NCI-H2107 treated with DMSO at 0.1 percent for 48 hours (cell line): Measurements from ENCODE around the gene ASIC4.
A peak's percentile ranks its signal among the peaks of the same experiment; 100 is the strongest.

Experiments used
- DNase-seq: peaks from one replicate; lab custom pipeline; 2025; ENCODE audit not compliant: unreplicated experiment; lab: John Stamatoyannopoulos, UW

Gene ASIC4

GRCh38 chr2:219532378-219532649 lies 18.0 kb downstream of the ASIC4 start:
- DNase-seq = no peak

- peak; percentile 44 for DNase-seq
Measured at GRCh38 chr2:219533930-219534661, 19.8 kb downstream of the ASIC4 start.

GRCh38 chr2:219536425-219536824 lies 22.1 kb downstream of the ASIC4 start:
- no peak for DNase-seq

- DNase-seq = no peak
Measured at GRCh38 chr2:219536967-219537366, 22.7 kb downstream of the ASIC4 start.

- DNase-seq = no peak
Measured at GRCh38 chr2:219537657-219538488, 23.6 kb downstream of the ASIC4 start.

GRCh38 chr2:219538504-219538951 lies 24.2 kb downstream of the ASIC4 start:
- DNase-seq = no peak

- DNase-seq = no peak
Measured at GRCh38 chr2:219538956-219539788, 24.9 kb downstream of the ASIC4 start.

GRCh38 chr2:219539926-219540678 lies 25.8 kb downstream of the ASIC4 start:
- DNase-seq = no peak

GRCh38 chr2:219540784-219541504 lies 26.7 kb downstream of the ASIC4 start:
- no peak for DNase-seq

GRCh38 chr2:219541611-219542180 lies 27.4 kb downstream of the ASIC4 start:
- DNase-seq = peak; percentile 49

- DNase-seq = no peak
Measured at GRCh38 chr2:219542931-219543595, 28.8 kb downstream of the ASIC4 start.

- DNase-seq = peak; percentile 76
Measured at GRCh38 chr2:219543596-219544358, 29.5 kb downstream of the ASIC4 start, which contains the start of the genes CHPF and TMEM198. TSS of gene CHPF (minus strand) at chr2:219543809. CDS start at chr2:219543538, 271 bp downstream. TSS of gene TMEM198 (plus strand) at chr2:219544028. CDS start at chr2:219544728, 700 bp downstream.

GRCh38 chr2:219544567-219544966 lies 30.3 kb downstream of the ASIC4 start:
- DNase-seq = no peak

GRCh38 chr2:219545295-219545942 lies 31.1 kb downstream of the ASIC4 start:
- no peak for DNase-seq

GRCh38 chr2:219545943-219546352 lies 31.7 kb downstream of the ASIC4 start:
- DNase-seq = no peak

GRCh38 chr2:219547621-219548020 lies 33.3 kb downstream of the ASIC4 start:
- no peak for DNase-seq

- DNase-seq = no peak
Measured at GRCh38 chr2:219548990-219549389, 34.7 kb downstream of the ASIC4 start.

GRCh38 chr2:219549619-219550018 lies 35.3 kb downstream of the ASIC4 start:
- no peak for DNase-seq
